Loucy (cell line): ENCODE measurements around the gene APLNR.

ENCODE experiments used
- H2AFZ ChIP-seq: fragments of 200-600 bp; sonication (generic); 2 replicates; pipeline ENCODE4 v1.6.0; 2016; ENCODE audit warnings: antibody characterized with exemption, mild to moderate bottlenecking, low read length, moderate library complexity
- H3F3A ChIP-seq: fragments of 200-600 bp; 2 replicates; pipeline ENCODE4 v1.6.0; 2016; ENCODE audit warnings: antibody characterized with exemption, low read depth, mild to moderate bottlenecking
- H3K27me3 ChIP-seq: fragments of 200-600 bp; sonication (generic); 2 replicates; pipeline ENCODE4 v1.6.1; 2014; ENCODE audit warnings: low read length, mild to moderate bottlenecking; ENCODE audit not compliant: insufficient read depth, poor library complexity, severe bottlenecking
- H3K36me3 ChIP-seq: fragments of 200-600 bp; sonication (generic); 2 replicates; pipeline ENCODE4 v1.6.1; 2016; ENCODE audit warnings: low read length; ENCODE audit not compliant: insufficient read depth
- H3K4me1 ChIP-seq: fragments of 200-600 bp; sonication (generic); 2 replicates; pipeline ENCODE4 v1.5.1; 2014; ENCODE audit warnings: low read length, mild to moderate bottlenecking; ENCODE audit not compliant: insufficient read depth, poor library complexity, severe bottlenecking
- H3K4me2 ChIP-seq: fragments of 200-600 bp; sonication (generic); 2 replicates; pipeline ENCODE4 v1.6.0; 2014; ENCODE audit warnings: antibody characterized with exemption, low read length, low read depth, mild to moderate bottlenecking; ENCODE audit not compliant: poor library complexity, severe bottlenecking
- H3K4me3 ChIP-seq: fragments of 200-600 bp; sonication (generic); 2 replicates; pipeline ENCODE4 v1.5.1; 2014; ENCODE audit warnings: low read length, mild to moderate bottlenecking, mixed read lengths; ENCODE audit not compliant: poor library complexity, severe bottlenecking
- H3K79me2 ChIP-seq: fragments of 200-600 bp; sonication (generic); 2 replicates; pipeline ENCODE4 v1.6.1; 2014; ENCODE audit warnings: low read length; ENCODE audit not compliant: insufficient read depth
- H3K9ac ChIP-seq: fragments of 200-600 bp; sonication (generic); 2 replicates; pipeline ENCODE4 v1.6.0; 2014; ENCODE audit warnings: mild to moderate bottlenecking, low read depth, low read length, moderate library complexity; ENCODE audit not compliant: poor library complexity, severe bottlenecking
- H3K9me2 ChIP-seq: fragments of 200-600 bp; sonication (generic); replicated peaks from 2 replicates; pipeline ENCODE4 v1.6.1; 2016; ENCODE audit warnings: low read depth, low read length, mixed read lengths
- H3K9me3 ChIP-seq: fragments of 200-600 bp; sonication (generic); 2 replicates; pipeline ENCODE4 v1.6.1; 2014; ENCODE audit warnings: mild to moderate bottlenecking, antibody characterized with exemption, low read length, low read depth; ENCODE audit not compliant: insufficient read depth
- H4K20me1 ChIP-seq: fragments of 200-600 bp; sonication (generic); 2 replicates; pipeline ENCODE4 v1.6.0; 2014; ENCODE audit warnings: antibody characterized with exemption, low read length, mild to moderate bottlenecking; ENCODE audit not compliant: insufficient read depth, poor library complexity, severe bottlenecking
- CTCF ChIP-seq: fragments of 200-600 bp; sonication (generic); conservative IDR thresholded peaks from 2 replicates; pipeline ENCODE4 v1.5.1; 2014; ENCODE audit warnings: mild to moderate bottlenecking, antibody characterized with exemption, low read length
- EZH2phosphoT487 ChIP-seq: fragments of 200-600 bp; IDR thresholded peaks from 2 replicates; pipeline ENCODE4 v1.6.1; 2018; ENCODE audit warnings: antibody characterized with exemption, mild to moderate bottlenecking, moderate library complexity, borderline replicate concordance

The APLNR gene

GRCh38 chr11:57263351-57263750 is 26.3 kb upstream of the APLNR start:
- no peaks in the 10 kb centered on the region for H3K36me3 ChIP-seq
- no peak overlapping the region for H3K9ac ChIP-seq
- no peaks in the 10 kb centered on the region for H3K79me2 ChIP-seq
- H2AFZ ChIP-seq: no peak overlapping the region
- H3K9me3 ChIP-seq: no peaks in the 10 kb centered on the region
- H4K20me1 ChIP-seq: no peaks in the 10 kb centered on the region
- no peak overlapping the region for H3K4me3 ChIP-seq
- H3K4me2 ChIP-seq: no peak overlapping the region
- H3K9me2 ChIP-seq: no peaks in the 10 kb centered on the region
- TF ChIP-seq CTCF: no peak
- no peak for TF ChIP-seq EZH2phosphoT487
- no peaks in the 10 kb centered on the region for H3K4me1 ChIP-seq
- no peaks in the 10 kb centered on the region for H3F3A ChIP-seq
- no peaks in the 10 kb centered on the region for H3K27me3 ChIP-seq

DNA sequence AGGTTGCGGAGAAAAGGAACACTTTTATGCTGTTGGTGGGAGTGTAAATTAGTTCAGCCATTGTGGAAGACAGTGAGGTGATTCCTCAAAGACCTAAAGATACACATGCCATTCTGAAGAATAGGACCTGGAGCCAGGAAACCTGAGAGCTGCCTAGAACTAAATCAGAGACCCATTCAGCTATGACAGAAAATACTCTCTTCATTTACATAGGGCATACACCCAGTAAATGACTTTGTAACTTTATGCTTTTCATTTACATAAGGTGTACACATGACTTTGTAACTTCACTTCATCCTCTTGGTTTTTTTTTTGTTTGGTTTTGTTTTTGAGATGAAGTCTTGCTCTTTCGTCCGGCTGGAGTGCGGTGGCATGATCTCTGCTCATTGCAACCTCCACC is 25.1 kb upstream of the APLNR start:
- Histone ChIP-seq H3K9ac (no peak overlapping the region), H3K36me3 (no peaks in the 10 kb centered on the region), H3K27me3 (no peaks in the 10 kb centered on the region), H3F3A (no peaks in the 10 kb centered on the region), H2AFZ (no peak overlapping the region), H3K79me2 (no peaks in the 10 kb centered on the region), H4K20me1 (no peaks in the 10 kb centered on the region), H3K4me3 (no peak overlapping the region), H3K4me2 (no peak overlapping the region), H3K9me2 (no peaks in the 10 kb centered on the region), H3K4me1 (no peaks in the 10 kb centered on the region), H3K9me3 (no peaks in the 10 kb centered on the region)
- TF ChIP-seq CTCF (no peak), EZH2phosphoT487 (no peak)

- Histone ChIP-seq H3K4me1 (no peaks in the 10 kb centered on the region), H3K79me2 (no peaks in the 10 kb centered on the region), H3K4me2 (no peak overlapping the region), H3K9ac (no peak overlapping the region), H3F3A (no peaks in the 10 kb centered on the region), H3K9me2 (no peaks in the 10 kb centered on the region), H4K20me1 (no peaks in the 10 kb centered on the region), H3K27me3 (no peaks in the 10 kb centered on the region), H3K4me3 (no peak overlapping the region), H3K9me3 (no peaks in the 10 kb centered on the region), H2AFZ (no peak overlapping the region), H3K36me3 (no peaks in the 10 kb centered on the region)
- TF ChIP-seq CTCF (no peak), EZH2phosphoT487 (no peak)
Measured at GRCh38 chr11:57260937-57261783, 24.1 kb upstream of the APLNR start.
